ENCODE measurements around the gene PCDHGA2.
"Not testable (repeated sequence)": the region's sequence is repeated elsewhere in the genome, so short reads cannot be mapped to it uniquely, and the experiment has no call there.

The PCDHGA2 gene

DNA sequence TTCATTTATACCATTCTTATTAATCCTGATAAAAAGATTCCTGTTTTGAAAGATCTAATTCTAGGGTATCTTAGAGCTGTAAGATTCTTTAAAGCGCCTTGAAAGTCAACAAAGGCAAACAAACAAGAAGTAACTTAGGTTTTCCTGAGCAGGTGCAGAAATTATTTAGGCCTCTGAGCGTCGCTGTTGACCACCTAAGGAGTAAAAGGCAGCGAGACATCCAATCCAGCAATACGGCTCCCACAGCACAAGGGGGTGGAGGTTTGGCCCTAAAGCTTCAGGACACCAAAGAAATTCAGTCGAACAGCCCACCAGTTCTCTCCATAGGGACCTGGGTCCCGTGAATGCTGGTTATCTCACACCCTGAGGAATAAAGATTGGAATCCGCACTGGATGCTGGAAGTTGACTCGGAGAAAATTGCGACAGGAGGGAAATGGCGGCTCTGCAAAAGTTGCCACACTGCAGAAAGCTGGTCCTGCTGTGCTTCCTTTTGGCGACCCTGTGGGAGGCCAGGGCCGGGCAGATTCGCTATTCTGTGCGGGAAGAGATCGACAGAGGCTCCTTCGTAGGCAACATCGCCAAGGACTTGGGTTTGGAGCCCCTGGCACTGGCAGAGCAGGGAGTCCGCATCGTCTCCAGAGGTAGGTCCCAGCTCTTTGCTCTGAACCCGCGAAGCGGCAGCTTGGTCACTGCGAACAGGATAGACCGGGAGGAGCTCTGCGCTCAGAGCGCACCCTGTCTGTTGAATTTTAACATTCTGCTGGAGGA, at the start of gene PCDHGA2:
PCDHGA2 (plus strand) TSS at position 223 of the 769 bp plus-strand sequence.
- DNase-seq, result peak; percentile 3

DNA sequence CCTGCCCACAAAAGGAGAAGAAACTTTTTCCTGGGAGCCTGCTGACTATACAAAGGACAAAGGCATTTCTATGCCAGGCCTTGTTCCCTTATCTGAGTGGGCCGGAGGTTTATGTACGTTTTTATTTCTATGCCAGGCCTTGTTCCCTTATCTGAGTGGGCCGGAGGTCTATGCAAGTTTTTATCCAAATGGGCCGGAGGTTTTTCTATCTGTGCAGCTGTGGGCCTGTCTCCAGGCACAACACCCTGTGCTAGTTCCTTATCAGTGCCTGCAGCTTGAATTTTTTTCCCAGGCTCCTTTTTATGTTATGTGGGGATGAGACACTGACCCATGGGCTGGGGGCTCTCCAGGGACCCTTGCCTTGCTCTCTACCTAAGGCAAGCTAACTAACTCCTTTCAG, 40.2 kb upstream of the PCDHGA2 start:
- no peak for DNase-seq

DNA sequence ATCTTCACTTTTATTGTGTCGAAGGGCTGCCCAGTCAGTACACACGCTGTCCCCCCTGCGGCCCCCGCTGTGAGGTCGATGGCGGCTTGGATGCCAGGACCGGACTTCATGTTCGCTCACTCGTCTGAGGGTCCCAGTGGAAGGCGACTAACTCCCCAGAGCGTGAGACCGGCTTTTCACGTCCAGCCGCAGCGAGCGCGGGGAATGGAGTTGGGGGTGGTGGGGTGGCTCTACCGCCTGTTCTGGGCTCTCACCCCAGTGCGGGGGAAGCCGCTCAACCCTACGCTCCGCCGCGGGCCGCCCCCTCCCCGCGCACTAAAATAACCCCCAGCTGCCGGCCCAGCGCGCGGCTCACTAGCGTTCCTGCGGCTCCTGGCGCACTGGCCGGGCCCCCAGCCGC, 34.8 kb upstream of the PCDHGA2 start, which contains the start of gene SLC25A2:
SLC25A2 (minus strand) TSS at position 294 of the 400 bp plus-strand sequence; CDS start at position 110, 184 bp downstream.
- DNase-seq, result no peak

DNA sequence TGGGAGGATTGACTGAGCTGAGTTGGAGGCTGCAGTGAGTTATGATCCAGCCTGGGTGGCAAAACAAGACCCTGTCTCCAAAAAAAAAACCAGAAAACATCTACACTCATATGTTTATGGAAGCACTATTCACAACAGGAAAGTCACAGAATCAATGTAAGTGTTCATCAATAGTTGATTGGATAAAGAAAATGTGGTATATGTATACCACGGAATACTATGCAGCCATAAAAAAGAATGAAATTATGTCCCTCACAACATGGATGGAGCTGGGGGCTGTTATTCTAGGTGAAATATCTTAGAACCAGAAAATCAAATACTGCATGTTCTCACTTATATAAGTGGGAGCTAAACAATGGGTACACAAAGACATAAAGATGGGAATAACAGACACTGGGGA, 31.9 kb upstream of the PCDHGA2 start:
- no peak for DNase-seq

DNA sequence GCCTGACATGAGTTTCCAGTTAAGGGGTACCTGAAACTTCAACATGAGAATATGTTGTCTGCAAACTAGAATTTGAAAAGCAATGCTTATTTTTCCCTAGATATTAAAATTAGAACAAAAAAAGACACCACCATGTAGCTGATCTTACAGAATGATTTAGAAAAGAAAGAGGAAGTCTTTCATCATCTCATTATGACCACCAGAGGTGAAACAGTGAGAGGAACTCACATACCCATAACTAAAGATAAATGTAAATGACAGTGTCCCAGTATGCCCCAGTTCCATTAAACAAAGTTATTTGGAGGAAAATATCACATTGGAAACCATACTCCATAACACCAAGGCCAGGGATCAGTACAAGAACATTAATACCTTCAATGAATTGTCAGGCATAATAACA, 24.8 kb upstream of the PCDHGA2 start:
- no peak for DNase-seq

DNA sequence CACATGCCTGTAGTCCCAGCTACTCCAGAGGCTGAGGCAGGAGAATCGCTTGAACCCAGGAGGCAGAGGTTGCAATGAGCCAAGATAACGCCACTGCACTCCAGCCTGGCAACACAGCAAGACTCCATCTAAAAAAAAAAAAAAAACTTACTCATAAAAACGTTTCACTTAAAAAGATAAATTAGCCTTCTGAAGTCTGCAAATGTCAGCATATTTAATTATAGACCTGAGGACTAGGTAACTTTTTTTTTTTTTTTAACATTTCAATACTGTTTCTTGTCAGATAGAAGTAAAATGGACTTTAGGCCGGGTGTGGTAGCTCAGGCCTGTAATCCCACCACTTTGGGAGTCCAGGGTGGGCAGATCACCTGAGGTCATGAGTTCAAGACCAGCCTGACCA, 21.6 kb upstream of the PCDHGA2 start:
- DNase-seq, result not testable (repeated sequence)

DNA sequence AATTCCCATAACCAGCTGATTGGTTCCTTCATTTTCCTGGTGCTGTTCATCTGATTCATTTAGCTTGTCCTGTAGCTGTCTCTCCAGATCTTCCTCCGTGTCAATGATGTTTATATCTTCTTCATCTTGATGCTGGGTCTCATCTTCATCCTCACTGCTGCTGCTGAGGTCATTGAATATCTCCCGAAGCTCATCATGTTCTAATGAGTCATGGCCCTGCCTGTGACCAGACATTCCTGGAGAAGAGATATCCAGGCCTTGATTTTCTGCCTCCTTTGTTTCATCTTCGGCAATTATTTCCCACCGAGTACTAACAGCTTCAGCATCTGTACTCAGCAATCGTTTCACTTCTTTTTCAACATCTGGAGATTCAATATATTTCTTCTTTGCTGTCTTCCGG, 19.4 kb upstream of the PCDHGA2 start:
- DNase-seq, result no peak

DNA sequence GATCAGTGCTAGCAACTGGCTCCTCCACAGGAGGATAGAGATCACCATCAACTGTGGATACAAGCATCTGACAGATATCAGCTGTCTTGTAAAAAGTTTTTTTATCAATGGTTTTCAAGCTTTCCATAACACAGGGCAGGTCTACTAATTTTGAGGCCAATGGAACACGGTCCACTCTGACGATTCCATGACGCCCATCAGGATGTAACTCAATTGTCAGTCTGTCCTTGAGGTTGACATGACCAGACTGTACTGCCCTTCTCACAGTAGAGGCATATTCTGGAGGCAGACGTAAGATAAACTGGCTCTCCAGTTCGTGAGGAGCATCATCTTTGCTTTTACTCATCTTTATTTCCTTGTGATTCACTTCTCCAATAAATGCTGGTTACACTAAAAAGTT, 18.9 kb upstream of the PCDHGA2 start:
- DNase-seq, result no peak

DNA sequence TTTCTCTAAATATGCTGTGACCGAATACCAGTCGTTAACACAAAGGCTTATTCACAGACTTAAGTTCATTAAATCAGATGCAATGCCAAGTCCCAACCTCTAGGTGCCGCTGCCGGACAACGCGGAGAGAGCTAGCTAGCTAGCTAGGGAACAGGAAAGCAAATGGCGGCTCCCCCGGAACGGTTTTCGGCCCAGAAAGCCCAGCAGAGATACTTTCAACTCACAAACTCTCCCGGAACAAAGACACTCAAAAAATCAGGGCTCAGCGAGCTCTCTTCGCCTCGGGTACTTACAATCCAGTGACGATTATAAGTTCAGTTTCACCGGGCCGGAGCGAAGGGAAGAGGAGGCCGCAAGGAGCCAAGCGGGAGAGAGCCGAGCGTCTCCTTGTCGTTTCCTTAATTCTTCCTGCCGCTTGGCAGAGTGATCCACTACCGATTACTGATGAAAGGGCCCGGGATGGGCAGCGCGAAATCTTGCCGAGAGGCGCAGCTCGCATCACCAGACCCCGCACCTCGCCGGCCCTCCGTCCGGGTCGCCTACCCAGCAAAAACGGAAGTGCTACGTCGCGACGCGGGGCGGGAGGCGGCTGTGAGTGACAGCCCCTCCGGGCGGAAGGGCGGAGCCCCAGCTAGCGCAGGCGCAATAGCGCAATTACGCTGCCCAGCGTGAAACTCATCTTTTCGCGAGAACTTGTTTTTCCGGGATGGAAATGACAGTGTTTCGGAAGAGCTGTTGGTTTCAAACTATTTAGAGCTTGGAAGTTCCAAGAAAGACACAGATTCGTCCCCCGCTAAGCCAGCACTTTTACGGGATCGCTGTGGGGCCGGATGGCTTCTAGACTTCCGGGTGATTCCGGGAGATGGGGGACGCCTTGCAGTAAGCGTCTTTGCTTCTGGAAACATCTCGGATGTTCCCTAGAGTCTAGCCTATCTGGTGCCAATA, 18.1 kb upstream of the PCDHGA2 start, which contains the start of gene TAF7:
TAF7 (minus strand) TSS at position 560 of the 945 bp plus-strand sequence. CDS start 740 bp downstream, outside the sequence.
- DNase-seq, result peak; percentile 79

DNA sequence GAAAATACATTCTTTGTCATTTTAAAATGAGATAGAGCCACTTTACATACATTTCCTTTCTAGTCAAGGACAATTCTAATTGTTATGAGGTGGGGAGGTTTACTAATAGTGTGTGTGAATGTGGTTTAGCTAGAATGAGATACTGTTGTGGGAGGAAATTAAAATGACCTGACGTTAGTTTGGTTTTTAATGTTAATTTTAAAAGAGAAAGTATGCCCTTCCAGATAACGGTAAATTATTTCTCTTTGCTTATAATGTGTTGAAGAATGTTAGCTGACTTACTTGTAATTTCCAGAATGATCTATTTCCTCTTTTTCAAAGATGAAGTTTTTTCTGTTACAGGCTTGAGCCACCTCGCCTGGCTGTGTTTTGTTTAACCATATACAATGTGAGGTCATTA, 16.3 kb upstream of the PCDHGA2 start:
- no peak for DNase-seq

DNA sequence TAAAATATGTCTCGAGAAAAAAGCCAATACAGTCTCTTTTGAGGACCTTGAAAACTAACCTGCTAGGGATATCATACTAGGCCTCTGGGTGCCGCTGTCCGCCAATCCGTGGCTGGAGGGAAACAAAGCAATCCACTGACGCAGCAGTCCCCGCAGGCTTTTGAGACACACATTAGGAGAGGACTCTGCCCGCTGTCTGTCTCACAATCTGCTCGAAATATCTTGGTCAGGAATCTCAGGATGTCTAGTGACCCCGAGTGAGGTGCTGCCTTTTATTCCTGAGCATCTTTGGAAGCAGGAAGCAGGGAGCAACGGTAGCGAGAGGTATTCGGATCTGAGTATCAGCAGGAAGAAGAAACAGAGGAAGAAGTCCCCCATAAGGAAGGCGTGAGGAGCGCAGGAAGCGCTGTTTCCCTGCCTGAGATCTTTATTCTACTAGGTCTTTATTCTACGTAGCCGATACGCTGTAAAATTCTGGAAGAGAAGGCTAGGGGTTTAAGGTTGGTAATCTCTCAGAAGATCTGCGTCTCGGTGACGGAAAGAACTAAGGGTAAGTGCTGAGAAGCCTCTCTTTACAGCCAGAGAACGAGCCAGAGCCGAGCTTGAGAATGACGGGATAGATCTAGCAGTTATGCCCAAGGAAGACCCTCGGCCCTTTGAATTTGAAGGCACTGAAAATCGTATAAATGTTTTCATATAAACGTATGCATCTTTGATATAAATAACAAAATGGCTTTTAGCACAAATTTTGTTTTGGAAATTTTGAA, 12.3 kb upstream of the PCDHGA2 start:
- peak; percentile 28 for DNase-seq

DNA sequence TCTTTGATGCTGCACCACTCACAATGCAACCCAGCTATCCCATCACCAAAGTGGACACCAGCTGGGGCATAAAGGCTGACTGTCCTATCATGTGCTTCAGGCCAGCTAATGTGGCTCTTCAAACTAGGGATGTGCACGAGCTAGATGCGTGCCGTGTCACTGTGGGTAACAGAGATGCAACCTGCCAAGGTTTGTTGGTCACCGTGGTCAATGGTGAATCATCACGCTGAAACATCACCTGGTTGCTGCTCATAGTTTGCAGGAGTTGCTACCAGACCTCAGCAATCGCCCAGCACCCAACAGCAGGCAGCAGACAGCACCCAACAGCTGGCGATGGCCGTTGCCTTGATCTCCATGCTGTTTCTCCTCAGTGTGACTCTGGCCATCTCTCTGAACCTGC, 10.3 kb upstream of the PCDHGA2 start:
- DNase-seq, result no peak

DNA sequence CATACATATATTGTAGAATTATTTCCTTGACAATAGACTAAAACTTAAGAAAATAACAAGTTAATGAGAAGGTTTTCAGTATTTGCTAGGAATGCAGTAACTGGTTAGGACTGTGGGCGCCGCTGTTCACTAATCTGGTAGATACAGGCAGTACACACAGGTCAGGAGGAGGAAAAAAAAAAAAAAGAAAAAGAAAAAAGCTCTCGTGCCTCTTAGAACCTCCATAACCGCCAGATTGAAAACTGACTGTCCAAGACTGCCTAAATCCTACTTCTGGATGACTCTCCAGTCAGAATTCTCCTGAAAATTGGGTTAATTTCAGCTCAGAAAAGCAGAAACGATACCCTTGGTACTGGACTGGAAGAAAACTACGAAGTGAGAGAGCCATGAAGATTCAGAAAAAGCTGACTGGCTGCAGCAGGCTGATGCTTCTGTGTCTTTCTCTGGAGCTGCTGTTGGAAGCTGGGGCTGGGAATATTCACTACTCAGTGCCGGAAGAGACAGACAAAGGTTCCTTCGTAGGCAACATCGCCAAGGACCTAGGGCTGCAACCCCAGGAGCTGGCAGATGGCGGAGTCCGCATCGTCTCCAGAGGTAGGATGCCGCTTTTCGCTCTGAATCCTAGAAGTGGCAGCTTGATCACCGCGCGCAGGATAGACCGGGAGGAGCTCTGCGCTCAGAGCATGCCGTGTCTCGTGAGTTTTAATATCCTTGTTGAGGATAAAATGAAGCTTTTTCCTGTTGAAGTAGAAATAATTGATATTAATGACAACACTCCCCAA, 8.1 kb upstream of the PCDHGA2 start, which contains the start of gene PCDHGA1:
PCDHGA1 (plus strand) TSS at position 216 of the 782 bp plus-strand sequence.
- DNase-seq, result no peak

DNA sequence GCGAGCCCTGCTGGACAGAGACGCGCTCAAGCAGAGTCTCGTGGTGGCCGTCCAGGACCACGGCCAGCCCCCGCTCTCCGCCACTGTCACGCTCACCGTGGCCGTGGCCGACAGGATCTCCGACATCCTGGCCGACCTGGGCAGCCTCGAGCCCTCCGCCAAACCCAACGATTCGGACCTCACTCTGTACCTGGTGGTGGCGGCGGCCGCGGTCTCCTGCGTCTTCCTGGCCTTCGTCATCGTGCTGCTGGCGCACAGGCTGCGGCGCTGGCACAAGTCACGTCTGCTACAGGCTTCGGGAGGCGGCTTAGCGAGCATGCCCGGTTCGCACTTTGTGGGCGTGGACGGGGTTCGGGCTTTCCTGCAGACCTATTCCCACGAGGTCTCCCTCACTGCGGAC, 6.0 kb upstream of the PCDHGA2 start:
- DNase-seq, result not testable (repeated sequence)

DNA sequence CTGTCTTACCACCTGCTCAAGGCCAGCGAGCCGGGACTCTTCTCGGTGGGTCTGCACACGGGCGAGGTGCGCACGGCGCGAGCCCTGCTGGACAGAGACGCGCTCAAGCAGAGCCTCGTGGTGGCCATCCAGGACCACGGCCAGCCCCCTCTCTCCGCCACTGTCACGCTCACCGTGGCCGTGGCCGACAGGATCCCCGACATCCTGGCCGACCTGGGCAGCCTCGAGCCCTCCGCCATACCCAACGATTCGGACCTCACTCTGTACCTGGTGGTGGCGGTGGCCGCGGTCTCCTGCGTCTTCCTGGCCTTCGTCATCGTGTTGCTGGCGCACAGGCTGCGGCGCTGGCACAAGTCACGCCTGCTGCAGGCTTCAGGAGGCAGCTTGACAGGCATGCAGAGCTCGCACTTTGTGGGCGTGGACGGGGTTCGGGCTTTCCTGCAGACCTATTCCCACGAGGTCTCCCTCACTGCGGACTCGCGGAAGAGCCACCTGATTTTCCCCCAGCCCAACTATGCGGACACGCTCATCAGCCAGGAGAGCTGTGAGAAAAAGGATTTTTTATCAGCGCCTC, 2.3 kb downstream of the PCDHGA2 start:
- DNase-seq, result not testable (repeated sequence)

DNA sequence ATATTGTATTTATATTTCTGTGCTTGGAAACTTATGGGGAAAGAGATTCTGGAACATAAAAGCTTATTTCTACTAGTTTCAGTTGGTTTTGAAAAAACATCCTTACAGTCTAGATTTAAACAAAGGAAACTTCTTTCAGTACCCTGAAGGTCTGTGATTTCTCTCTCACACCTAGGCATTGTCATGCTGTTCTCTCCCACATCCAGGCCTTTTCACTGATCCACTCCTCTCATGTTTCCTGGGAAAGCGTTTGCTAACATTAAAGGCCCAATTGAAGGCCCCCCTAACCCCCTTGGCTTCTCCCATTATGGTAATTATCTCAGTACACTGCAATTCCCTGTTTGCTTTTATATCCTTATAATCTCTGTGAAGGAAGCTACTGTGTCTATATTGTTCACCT, 4.2 kb downstream of the PCDHGA2 start:
- no peak for DNase-seq

DNA sequence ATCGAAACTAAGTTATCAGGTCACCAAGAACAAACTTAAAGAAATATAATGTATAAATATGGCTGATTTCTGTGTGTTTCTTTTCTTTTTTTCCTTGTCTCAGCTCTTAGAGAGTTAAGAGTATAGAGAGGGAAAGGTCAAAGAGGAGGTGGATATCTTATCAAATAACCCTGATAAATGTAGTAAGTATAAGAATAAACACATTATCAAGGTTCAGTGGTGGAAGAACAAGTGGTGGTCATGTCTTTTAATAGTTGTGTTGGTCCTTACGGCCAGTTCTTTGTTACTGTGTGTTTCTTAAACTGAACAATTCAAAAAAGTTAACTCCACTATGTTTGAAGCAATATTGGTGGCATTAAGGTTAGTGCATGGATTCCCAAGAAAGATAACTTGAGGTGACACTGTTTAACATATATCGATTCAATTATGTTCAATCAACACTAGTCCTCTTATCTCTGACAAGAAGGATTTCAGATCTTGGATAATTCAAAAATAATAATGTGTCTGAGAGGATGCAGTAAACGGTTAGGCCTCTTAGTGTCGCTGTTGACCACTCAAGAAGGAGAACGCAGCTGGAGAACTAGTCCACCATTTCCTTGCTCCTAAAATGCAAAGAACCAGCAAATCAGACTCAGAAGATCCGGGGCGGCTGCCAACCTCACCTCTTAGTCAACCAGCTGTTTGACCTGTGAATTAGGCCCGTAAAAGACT, 4.8 kb downstream of the PCDHGA2 start, which contains the start of gene PCDHGA3:
PCDHGA3 (plus strand) TSS at position 588 of the 711 bp plus-strand sequence. CDS start 205 bp downstream, outside the sequence.
- no peak for DNase-seq

DNA sequence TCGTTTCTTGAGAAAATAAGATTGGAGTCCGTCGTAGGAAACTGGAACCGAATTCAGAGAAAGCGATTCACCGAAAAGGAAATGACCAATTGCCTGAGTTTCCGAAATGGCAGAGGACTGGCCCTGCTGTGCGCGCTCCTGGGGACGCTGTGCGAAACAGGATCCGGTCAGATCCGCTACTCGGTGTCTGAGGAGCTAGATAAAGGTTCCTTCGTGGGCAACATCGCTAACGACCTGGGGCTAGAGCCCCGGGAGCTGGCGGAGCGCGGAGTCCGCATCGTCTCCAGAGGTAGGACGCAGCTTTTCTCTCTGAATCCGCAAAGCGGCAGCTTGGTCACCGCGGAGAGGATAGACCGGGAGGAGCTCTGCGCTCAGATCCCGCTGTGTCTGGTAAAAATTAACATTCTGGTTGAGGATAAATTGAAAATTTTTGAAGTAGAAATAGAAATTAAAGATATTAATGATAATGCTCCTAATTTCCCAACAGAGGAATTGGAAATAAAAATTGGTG, 5.4 kb downstream of the PCDHGA2 start:
- no peak for DNase-seq

DNA sequence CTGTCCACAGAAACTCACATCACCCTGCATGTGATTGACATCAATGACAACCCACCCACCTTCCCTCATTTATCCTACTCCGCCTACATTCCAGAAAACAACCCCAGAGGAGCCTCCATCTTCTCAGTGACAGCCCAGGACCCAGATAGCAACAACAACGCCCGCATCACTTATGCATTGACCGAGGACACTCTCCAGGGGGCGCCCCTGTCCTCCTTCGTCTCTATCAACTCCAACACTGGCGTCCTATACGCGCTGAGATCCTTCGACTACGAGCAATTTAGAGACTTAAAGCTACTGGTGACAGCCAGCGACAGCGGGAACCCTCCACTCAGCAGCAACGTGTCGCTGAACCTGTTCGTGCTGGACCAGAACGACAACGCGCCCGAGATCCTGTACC, 6.8 kb downstream of the PCDHGA2 start:
- DNase-seq, result no peak

DNA sequence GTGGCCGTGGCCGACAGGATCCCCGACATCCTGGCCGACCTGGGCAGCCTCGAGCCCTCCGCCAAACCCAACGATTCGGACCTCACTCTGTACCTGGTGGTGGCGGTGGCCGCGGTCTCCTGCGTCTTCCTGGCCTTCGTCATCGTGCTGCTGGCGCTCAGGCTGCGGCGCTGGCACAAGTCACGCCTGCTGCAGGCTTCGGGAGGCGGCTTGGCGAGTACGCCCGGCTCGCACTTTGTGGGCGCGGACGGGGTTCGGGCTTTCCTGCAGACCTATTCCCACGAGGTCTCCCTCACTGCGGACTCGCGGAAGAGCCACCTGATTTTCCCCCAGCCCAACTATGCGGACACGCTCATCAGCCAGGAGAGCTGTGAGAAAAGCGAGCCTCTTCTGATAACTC, 7.5 kb downstream of the PCDHGA2 start:
- DNase-seq, result not testable (repeated sequence)

Measured in NCI-H2227 treated with DMSO at 0.1 percent for 48 hours (cell line).